Activated T-helper 2 cell treated with anti-CD3 and anti-CD28 coated beads, Interferon-gamma antibody, Interleukin-2, Interleukin-4, amounts not matched to agents 10 μg/mL and 5 μg/mL and 100 μg/mL, durations not matched to agents 14 hours and 24 hours and 36 hours (primary cell): ENCODE results near the gene FLNB. TPM values are rescaled to one million over a fixed set of nuclear protein-coding genes. Genes with fewer than 3 reads are reported as not detected.

ENCODE experiments used
- DNase-seq: peaks from one replicate; pipeline ENCODE4 v3.0.0; 2021; ENCODE audit warnings: low spot score
- H3K27ac Mint-ChIP-seq: one replicate; pipeline ENCODE4 v1.8.0; 2021; ENCODE audit warnings: mixed read lengths
- H3K27me3 Mint-ChIP-seq: one replicate; pipeline ENCODE4 v1.8.0; 2021; ENCODE audit warnings: low read depth, mixed read lengths
- H3K36me3 Mint-ChIP-seq: one replicate; pipeline ENCODE4 v1.8.0; 2021; ENCODE audit warnings: low read depth, mixed read lengths
- H3K4me1 Mint-ChIP-seq: one replicate; pipeline ENCODE4 v1.8.0; 2021; ENCODE audit warnings: low read depth, mixed read lengths
- H3K4me3 Mint-ChIP-seq: one replicate; pipeline ENCODE4 v1.8.0; 2021; ENCODE audit warnings: low read depth, mild to moderate bottlenecking, moderate library complexity, mixed read lengths
- H3K9me3 Mint-ChIP-seq: one replicate; pipeline ENCODE4 v1.8.0; 2021; ENCODE audit warnings: mixed read lengths
- intact Hi-C: fragments of 100-400 bp; cut with micrococcal nuclease; formaldehyde crosslinking; loops from one replicate; pipeline ENCODE4 v1.15.1; 2023
- total RNA-seq: library from RNA; stranded (reverse); gene quantifications from 2 replicates; pipeline ENCODE4 v1.2.3, GENCODE V29; 2022

The FLNB gene, protein sequence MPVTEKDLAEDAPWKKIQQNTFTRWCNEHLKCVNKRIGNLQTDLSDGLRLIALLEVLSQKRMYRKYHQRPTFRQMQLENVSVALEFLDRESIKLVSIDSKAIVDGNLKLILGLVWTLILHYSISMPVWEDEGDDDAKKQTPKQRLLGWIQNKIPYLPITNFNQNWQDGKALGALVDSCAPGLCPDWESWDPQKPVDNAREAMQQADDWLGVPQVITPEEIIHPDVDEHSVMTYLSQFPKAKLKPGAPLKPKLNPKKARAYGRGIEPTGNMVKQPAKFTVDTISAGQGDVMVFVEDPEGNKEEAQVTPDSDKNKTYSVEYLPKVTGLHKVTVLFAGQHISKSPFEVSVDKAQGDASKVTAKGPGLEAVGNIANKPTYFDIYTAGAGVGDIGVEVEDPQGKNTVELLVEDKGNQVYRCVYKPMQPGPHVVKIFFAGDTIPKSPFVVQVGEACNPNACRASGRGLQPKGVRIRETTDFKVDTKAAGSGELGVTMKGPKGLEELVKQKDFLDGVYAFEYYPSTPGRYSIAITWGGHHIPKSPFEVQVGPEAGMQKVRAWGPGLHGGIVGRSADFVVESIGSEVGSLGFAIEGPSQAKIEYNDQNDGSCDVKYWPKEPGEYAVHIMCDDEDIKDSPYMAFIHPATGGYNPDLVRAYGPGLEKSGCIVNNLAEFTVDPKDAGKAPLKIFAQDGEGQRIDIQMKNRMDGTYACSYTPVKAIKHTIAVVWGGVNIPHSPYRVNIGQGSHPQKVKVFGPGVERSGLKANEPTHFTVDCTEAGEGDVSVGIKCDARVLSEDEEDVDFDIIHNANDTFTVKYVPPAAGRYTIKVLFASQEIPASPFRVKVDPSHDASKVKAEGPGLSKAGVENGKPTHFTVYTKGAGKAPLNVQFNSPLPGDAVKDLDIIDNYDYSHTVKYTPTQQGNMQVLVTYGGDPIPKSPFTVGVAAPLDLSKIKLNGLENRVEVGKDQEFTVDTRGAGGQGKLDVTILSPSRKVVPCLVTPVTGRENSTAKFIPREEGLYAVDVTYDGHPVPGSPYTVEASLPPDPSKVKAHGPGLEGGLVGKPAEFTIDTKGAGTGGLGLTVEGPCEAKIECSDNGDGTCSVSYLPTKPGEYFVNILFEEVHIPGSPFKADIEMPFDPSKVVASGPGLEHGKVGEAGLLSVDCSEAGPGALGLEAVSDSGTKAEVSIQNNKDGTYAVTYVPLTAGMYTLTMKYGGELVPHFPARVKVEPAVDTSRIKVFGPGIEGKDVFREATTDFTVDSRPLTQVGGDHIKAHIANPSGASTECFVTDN (N-terminal part only)
- 34.8 and 35.6 TPM in 2 replicates for total RNA-seq

DNA sequence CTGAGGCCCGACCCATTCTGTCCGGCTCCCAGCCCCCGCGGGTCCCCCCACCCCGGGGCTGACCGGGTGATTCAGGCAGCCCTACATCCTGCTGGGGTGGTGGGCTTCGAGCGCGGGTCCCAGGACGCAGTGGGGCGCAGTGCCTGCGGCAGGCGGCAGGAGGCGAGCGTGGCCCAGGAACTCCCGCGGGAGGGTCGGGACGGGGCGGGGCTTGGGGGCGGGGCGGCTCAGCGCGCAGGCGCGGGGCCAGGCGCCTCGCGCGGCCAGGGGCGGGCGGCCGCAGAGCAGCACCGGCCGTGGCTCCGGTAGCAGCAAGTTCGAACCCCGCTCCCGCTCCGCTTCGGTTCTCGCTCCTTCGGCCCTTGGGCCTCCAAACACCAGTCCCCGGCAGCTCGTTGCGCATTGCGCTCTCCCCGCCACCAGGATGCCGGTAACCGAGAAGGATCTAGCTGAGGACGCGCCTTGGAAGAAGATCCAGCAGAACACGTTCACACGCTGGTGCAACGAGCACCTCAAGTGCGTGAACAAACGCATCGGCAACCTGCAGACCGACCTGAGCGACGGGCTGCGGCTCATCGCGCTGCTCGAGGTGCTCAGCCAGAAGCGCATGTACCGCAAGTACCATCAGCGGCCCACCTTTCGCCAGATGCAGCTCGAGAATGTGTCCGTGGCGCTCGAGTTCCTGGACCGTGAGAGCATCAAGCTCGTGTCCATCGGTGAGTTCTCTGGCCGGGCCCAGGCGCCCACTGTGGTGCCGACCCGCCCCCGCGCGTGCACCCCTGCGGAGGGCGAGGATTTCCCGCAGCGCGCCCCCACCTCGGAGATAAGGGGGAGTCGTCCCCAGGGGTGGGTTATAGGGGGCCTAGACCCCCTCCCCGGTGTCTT lies at the start of gene FLNB:
Gene FLNB, plus strand, starts transcription at position 282 of the 885 bp plus-strand sequence. Its CDS starts 143 bp downstream, at position 425.
- Mint-ChIP-seq H3K9me3 (no peaks in the 10 kb centered on the region), H3K27me3 (no peaks in the 10 kb centered on the region), H3K4me3 (peak within 1 kb of the TSS; percentile 80), H3K36me3 (peaks cover 4% of the 10 kb centered on the region), H3K4me1 (peaks cover 36% of the 10 kb centered on the region), H3K27ac (peak within 1 kb of the TSS; percentile 78)
- peak; percentile 73 for DNase-seq
- intact Hi-C loops = loop anchor here (1.0 to 5.0 kb wide), 6 partner anchors 26 to 166 kb away; no protein-coding TSS in a partner anchor

DNA sequence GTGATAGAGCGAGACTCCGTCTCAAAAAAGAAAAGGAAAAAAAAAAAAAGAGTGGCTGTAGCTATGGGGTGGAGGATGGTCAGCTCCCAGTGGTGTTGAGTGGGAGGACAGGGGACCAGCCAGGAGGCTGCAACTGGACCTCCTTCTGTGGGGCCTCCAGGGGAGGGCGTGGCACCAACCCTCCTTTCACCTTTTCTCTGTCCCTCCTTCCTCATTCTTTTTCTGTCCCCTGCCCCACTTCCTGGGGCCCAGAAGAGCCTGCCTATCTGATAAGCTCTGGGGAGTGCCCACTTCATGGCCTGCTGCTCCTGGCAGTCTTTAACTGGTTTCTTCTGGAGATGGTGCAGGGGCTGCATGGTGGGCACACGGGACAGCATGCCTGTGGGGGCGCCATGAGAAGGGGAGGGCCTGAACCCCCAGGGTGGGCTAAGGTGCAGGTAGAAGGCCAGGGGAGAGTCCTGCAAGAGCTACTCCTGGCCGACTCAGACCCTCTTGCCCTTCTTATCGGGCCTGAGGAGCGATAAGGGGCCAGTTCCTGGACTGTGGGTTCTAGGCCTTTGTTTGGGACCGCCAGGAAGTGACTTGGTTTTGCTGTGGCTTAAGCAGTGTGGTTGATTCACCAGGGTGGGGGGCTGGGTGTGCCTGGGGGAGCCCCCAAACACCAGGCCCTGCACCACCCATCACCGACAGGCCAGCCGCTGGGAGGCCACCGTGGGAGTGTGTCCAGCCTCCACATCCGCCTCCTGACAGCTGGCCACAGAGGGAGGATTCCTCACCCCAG lies 49.4 kb upstream of the FLNB start:
- no peaks in the 10 kb centered on the region for H3K36me3 Mint-ChIP-seq
- H3K27me3 Mint-ChIP-seq = no peaks in the 10 kb centered on the region
- no peak for DNase-seq
- H3K4me1 Mint-ChIP-seq = peaks cover 7% of the 10 kb centered on the region
- H3K27ac Mint-ChIP-seq = no peak overlapping the region
- H3K9me3 Mint-ChIP-seq = no peaks in the 10 kb centered on the region
- H3K4me3 Mint-ChIP-seq = no peak overlapping the region
- intact Hi-C loops = no loop called here

GRCh38 chr3:57959423-57960173 lies 48.6 kb upstream of the FLNB start:
- H3K36me3 Mint-ChIP-seq = no peaks in the 10 kb centered on the region
- intact Hi-C loops = no loop called here
- no peaks in the 10 kb centered on the region for H3K27me3 Mint-ChIP-seq
- no peak for DNase-seq
- H3K4me3 Mint-ChIP-seq = no peak overlapping the region
- H3K27ac Mint-ChIP-seq = no peak overlapping the region
- peaks cover 7% of the 10 kb centered on the region for H3K4me1 Mint-ChIP-seq
- no peaks in the 10 kb centered on the region for H3K9me3 Mint-ChIP-seq

- peaks cover 7% of the 10 kb centered on the region for H3K4me1 Mint-ChIP-seq
- no peaks in the 10 kb centered on the region for H3K36me3 Mint-ChIP-seq
- intact Hi-C loops = no loop called here
- H3K9me3 Mint-ChIP-seq = no peaks in the 10 kb centered on the region
- no peak for DNase-seq
- H3K27me3 Mint-ChIP-seq = no peaks in the 10 kb centered on the region
- H3K4me3 Mint-ChIP-seq = no peak overlapping the region
- H3K27ac Mint-ChIP-seq = no peak overlapping the region
These were observed 48.1 kb upstream of the FLNB start for GRCh38 chr3:57960174-57960505.

DNA sequence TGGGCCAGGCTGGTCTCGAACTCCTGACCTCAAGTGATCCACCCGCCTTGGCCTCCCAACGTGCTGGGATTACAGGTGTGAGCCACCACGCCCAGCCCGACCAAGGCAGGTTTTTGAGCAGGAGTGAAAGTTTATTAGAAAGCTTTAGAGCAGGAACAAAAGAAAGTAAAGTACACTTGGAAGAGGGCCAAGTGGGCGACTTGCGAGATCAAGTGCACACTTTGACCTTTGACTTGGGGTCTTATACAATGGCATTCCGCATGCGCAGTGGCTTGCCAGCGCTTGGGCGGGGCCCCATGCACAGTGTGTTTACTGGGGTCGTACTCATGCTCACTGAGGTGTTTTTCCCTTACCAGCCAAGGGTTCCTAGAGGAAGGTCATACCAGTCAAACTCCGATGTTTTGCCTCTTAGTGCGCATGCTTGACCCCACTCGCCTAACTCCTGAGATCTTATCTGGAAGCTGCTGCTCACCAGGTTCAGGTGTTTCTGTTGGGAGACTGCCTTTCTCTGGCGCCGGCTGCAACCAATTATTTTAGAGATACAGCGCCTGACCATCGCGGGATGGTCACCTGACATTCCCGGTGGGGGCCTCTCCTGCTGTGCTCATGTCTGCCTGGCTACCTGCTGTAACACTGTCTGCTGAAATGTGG lies 46.9 kb upstream of the FLNB start:
- intact Hi-C loops = no loop called here
- no peak for DNase-seq
- no peak overlapping the region for H3K4me3 Mint-ChIP-seq
- H3K4me1 Mint-ChIP-seq = peaks cover 4% of the 10 kb centered on the region
- H3K36me3 Mint-ChIP-seq = no peaks in the 10 kb centered on the region
- H3K27ac Mint-ChIP-seq = no peak overlapping the region
- no peaks in the 10 kb centered on the region for H3K27me3 Mint-ChIP-seq
- H3K9me3 Mint-ChIP-seq = no peaks in the 10 kb centered on the region

- H3K36me3 Mint-ChIP-seq = no peaks in the 10 kb centered on the region
- no peaks in the 10 kb centered on the region for H3K27me3 Mint-ChIP-seq
- H3K9me3 Mint-ChIP-seq = no peaks in the 10 kb centered on the region
- no peak for DNase-seq
- no peak overlapping the region for H3K27ac Mint-ChIP-seq
- H3K4me1 Mint-ChIP-seq = peaks cover 4% of the 10 kb centered on the region
- intact Hi-C loops = no loop called here
- no peak overlapping the region for H3K4me3 Mint-ChIP-seq
These were observed 46.3 kb upstream of the FLNB start for GRCh38 chr3:57961828-57962447.

DNA sequence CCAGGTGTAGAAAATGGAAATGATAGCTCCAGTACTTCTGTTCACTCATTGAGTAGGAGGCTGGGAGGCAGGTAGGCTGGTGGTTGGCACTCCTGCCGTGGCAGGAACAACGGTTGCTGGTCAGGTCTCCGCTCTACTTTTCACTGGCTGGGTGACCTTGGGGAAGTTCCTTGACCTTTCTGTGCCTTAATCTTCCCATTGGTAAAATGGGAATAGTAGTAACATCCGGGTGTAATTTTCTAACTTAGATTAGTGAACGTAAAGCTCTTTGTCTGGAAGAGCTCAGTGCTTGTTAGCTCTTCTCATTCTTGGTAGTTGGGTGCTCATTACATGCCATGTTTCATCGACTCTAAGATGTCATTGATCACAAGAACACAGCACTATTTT lies 45.8 kb upstream of the FLNB start:
- H3K4me3 Mint-ChIP-seq = no peak overlapping the region
- H3K27me3 Mint-ChIP-seq = no peaks in the 10 kb centered on the region
- no peak overlapping the region for H3K27ac Mint-ChIP-seq
- H3K36me3 Mint-ChIP-seq = no peaks in the 10 kb centered on the region
- intact Hi-C loops = no loop called here
- peaks cover 7% of the 10 kb centered on the region for H3K4me1 Mint-ChIP-seq
- no peak for DNase-seq
- no peaks in the 10 kb centered on the region for H3K9me3 Mint-ChIP-seq

- intact Hi-C loops = no loop called here
These were observed 44.3 kb upstream of the FLNB start for GRCh38 chr3:57963811-57964346.

GRCh38 chr3:57966829-57967228 lies 41.4 kb upstream of the FLNB start:
- Mint-ChIP-seq H3K27ac (no peak overlapping the region), H3K36me3 (no peaks in the 10 kb centered on the region), H3K27me3 (no peaks in the 10 kb centered on the region), H3K9me3 (no peaks in the 10 kb centered on the region), H3K4me3 (no peak overlapping the region), H3K4me1 (peaks cover 8% of the 10 kb centered on the region)
- no peak for DNase-seq
- intact Hi-C loops = no loop called here

More at GRCh38 chr3:57963811-57964346, 44.3 kb upstream of the FLNB start:
- H3K36me3 Mint-ChIP-seq = no peaks in the 10 kb centered on the region
- H3K9me3 Mint-ChIP-seq = no peaks in the 10 kb centered on the region
- peaks cover 9% of the 10 kb centered on the region for H3K4me1 Mint-ChIP-seq
- no peak for DNase-seq
- H3K4me3 Mint-ChIP-seq = no peak overlapping the region
- H3K27ac Mint-ChIP-seq = no peak overlapping the region
- H3K27me3 Mint-ChIP-seq = no peaks in the 10 kb centered on the region

- no peak for DNase-seq
- peaks cover 8% of the 10 kb centered on the region for H3K4me1 Mint-ChIP-seq
- no peaks in the 10 kb centered on the region for H3K9me3 Mint-ChIP-seq
- no peak overlapping the region for H3K27ac Mint-ChIP-seq
- intact Hi-C loops = no loop called here
- H3K27me3 Mint-ChIP-seq = no peaks in the 10 kb centered on the region
- no peak overlapping the region for H3K4me3 Mint-ChIP-seq
- H3K36me3 Mint-ChIP-seq = no peaks in the 10 kb centered on the region
These were observed 40.6 kb upstream of the FLNB start for GRCh38 chr3:57967590-57967989.
